HEK293 (cell line): Measurements from ENCODE around the gene NR2F2.

Experiments used
- CTCF ChIA-PET: fragments of 350-600 bp; formaldehyde crosslinking; extraction: SDS; loops from one replicate; lab custom pipeline; 2021; ENCODE audit warnings: antibody characterized with exemption; lab: Yijun Ruan, JAX
- POLR2A ChIA-PET: fragments of 300-600 bp; formaldehyde crosslinking; extraction: SDS; loops from one replicate; lab custom pipeline; 2020; ENCODE audit warnings: antibody characterized with exemption, inconsistent platforms; lab: Yijun Ruan, JAX
- H3K27ac ChIP-seq: fragments of 200-500 bp; sonication (Bioruptor generic); 2 replicates; pipeline ENCODE4 v1.5.1; 2014; ENCODE audit warnings: low read depth, low read length, control low read depth, inconsistent platforms; ENCODE audit errors: extremely low read depth
- H3K36me3 ChIP-seq, 2 experiments: fragments of 200-500 bp in 1 of 2; sonication (Bioruptor generic) in 1 of 2; 1 replicate in 1 of 2; 2 replicates in 1 of 2; pipeline ENCODE4 v1.5.1; 2014 to 2017; ENCODE audit warnings: inconsistent platforms in 2 of 2, low read length in 2 of 2; ENCODE audit not compliant: control insufficient read depth in 2 of 2, insufficient read depth in 1 of 2
- H3K4me1 ChIP-seq: fragments of 200-500 bp; sonication (Bioruptor generic); 2 replicates; pipeline ENCODE4 v1.5.1; 2014; ENCODE audit warnings: mild to moderate bottlenecking, low read length, inconsistent platforms; ENCODE audit not compliant: control insufficient read depth, insufficient read depth
- H3K4me3 ChIP-seq: 2 replicates; pipeline ENCODE4 v1.5.1; 2011; ENCODE audit warnings: low read depth, mild to moderate bottlenecking, control low read depth, low read length, moderate library complexity
- H3K9me3 ChIP-seq: fragments of 200-500 bp; sonication (Bioruptor generic); 2 replicates; pipeline ENCODE4 v1.5.1; 2014; ENCODE audit warnings: low read depth, low read length, inconsistent platforms; ENCODE audit not compliant: control insufficient read depth, insufficient read depth
- SP7 ChIP-seq: fragments of 450-650 bp; formaldehyde crosslinking; IDR thresholded peaks from 2 replicates; pipeline ENCODE4 v1.5.1; 2016; ENCODE audit warnings: missing biosample characterization, missing genetic modification characterization
- ZBTB8A ChIP-seq: fragments of 450-650 bp; formaldehyde crosslinking; IDR thresholded peaks from 2 replicates; pipeline ENCODE4 v1.5.1; 2016; ENCODE audit warnings: missing biosample characterization, missing genetic modification characterization
- ZNF155 ChIP-seq: fragments of 450-650 bp; formaldehyde crosslinking; IDR thresholded peaks from 2 replicates; pipeline ENCODE4 v1.5.1; 2016; ENCODE audit warnings: missing biosample characterization, missing genetic modification characterization
- ZNF169 ChIP-seq: fragments of 450-650 bp; formaldehyde crosslinking; IDR thresholded peaks from 2 replicates; pipeline ENCODE4 v1.5.1; 2016; ENCODE audit warnings: missing biosample characterization, missing genetic modification characterization
- ZNF596 ChIP-seq: fragments of 450-650 bp; IDR thresholded peaks from 2 replicates; pipeline ENCODE4 v1.5.0; 2018; ENCODE audit warnings: missing biosample characterization, mild to moderate bottlenecking, missing genetic modification characterization, moderate library complexity
- TF ChIP-seq, protein P1 (sequence below): fragments of 450-650 bp; formaldehyde crosslinking; IDR thresholded peaks from 2 replicates; pipeline ENCODE4 v1.5.1; 2016; ENCODE audit warnings: missing biosample characterization, missing genetic modification characterization
- TF ChIP-seq, protein P2 (sequence below): fragments of 450-650 bp; formaldehyde crosslinking; IDR thresholded peaks from 2 replicates; pipeline ENCODE4 v1.5.1; 2016; ENCODE audit warnings: missing biosample characterization, missing genetic modification characterization

Gene NR2F2

DNA sequence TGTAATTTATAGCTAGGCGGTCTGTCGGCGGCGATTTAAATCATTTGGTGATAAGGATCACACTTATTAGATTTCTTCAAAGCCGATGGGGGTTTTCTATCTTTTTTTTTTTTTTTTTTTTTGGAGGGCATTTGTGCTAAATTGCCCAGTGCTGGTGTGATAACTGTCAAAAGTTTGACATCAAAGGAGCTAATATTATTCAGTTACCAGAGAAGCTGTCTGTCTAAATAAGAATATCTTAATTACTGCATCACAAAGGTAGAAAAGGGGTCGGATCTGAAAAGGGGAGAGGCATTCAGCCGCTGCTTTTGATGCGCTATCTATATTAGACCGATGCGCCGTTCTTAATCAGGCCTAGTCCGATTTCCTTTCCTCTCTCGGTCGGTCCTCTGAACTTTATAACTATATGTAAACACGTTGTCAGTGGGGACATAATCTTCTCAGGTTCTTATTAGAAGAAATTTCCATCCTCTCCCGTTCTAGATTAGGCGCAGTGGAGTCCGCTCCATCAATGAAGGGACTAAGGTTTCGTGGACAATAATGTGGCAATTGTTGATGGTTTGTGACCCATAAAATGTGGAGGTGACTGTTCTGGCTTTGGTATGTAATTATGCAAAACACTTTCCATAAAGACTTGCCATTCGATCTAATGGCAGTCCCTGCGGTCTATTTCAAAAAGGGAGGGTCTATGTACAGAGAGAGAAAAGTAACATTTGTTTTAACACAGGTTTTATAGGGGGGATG lies 31.7 kb downstream of the NR2F2 start:
- Histone ChIP-seq H3K9me3 (no peaks in the 10 kb centered on the region), H3K4me1 (peaks cover 7% of the 10 kb centered on the region)
- TF ChIP-seq ZNF155 (tag by site-specific recombination) (no peak), ZNF596 (peak; percentile 78), SP7 (tag by site-specific recombination) (peak; percentile 43; the same call in 1 of the 2 replicates)
- TF ChIP-seq, all 188 proteins: peak for 2
- Histone ChIP-seq H3K36me3 (no peaks in the 10 kb centered on the region), H3K27ac (no peak overlapping the region), H3K4me3 (no peak overlapping the region)
- POLR2A ChIA-PET, result interaction anchor here (0.6 to 1.0 kb wide), 4 partner anchors 13 to 128 kb away, joined by 4 to 6 read pairs (median 6); no protein-coding TSS in a partner anchor
- CTCF ChIA-PET, result interaction anchor here (0.6 to 1.8 kb wide), 3 partner anchors 26 to 496 kb away, joined by 4 to 10 read pairs (median 5); no protein-coding TSS in a partner anchor

DNA sequence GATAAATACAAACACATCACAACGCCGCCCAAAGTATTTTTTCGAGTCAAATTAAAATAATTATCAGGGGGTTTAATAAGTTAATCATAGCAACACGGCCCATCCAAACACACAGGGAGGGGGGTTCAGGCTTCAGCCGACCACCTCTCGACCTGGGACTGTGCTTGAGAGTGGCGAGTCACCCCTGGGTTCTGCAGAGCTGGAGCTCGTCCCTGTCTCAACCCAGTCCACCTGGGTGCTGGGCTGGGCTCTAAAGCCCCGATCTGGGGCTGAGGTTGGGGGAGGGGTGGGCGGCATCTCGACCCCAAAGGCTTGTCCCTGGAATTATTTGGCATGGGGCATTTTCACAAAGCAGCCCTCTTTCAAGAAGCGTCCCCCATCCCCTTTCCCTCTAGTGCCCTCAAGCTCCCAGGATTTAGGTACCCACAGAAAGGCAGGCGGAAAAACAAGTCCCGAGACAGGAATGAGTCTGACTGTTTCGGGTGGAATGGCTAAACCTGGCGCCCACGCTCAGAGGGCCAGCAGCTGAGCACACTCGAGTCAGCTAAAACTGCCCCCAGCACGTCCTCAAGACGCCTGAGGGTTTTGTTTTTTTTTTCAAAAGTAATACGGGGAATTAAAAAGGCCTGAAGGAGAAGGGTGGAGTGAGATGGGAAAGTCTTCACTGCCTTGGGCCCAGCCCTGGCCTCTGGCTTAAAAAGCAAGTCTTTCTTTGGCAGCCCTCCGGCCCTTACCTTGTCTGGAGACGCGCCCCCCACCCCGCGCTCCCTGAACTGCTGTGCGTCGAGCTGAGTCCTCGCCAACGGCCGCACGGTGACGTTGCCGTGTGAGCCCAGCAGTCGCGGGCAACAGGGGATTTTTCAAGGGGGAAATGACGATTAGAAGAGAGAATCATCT lies 32.5 kb downstream of the NR2F2 start:
- CTCF ChIA-PET, result interaction anchor here (0.6 to 1.2 kb wide), 5 partner anchors 20 to 881 kb away, joined by 3 to 10 read pairs (median 4); no protein-coding TSS in a partner anchor
- TF ChIP-seq ZBTB8A, result no peak
- TF ChIP-seq, protein P1, sequence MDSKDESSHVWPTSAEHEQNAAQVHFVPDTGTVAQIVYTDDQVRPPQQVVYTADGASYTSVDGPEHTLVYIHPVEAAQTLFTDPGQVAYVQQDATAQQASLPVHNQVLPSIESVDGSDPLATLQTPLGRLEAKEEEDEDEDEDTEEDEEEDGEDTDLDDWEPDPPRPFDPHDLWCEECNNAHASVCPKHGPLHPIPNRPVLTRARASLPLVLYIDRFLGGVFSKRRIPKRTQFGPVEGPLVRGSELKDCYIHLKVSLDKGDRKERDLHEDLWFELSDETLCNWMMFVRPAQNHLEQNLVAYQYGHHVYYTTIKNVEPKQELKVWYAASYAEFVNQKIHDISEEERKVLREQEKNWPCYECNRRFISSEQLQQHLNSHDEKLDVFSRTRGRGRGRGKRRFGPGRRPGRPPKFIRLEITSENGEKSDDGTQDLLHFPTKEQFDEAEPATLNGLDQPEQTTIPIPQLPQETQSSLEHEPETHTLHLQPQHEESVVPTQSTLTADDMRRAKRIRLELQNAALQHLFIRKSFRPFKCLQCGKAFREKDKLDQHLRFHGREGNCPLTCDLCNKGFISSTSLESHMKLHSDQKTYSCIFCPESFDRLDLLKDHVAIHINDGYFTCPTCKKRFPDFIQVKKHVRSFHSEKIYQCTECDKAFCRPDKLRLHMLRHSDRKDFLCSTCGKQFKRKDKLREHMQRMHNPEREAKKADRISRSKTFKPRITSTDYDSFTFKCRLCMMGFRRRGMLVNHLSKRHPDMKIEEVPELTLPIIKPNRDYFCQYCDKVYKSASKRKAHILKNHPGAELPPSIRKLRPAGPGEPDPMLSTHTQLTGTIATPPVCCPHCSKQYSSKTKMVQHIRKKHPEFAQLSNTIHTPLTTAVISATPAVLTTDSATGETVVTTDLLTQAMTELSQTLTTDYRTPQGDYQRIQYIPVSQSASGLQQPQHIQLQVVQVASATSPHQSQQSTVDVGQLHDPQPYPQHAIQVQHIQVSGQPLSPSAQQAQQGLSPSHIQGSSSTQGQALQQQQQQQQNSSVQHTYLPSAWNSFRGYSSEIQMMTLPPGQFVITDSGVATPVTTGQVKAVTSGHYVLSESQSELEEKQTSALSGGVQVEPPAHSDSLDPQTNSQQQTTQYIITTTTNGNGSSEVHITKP (tag by site-specific recombination), result peak; percentile 23; the same call in 1 of the 2 replicates
- TF ChIP-seq, all 188 proteins: peak for 1
- H3K27ac ChIP-seq, result no peak overlapping the region
- no peaks in the 10 kb centered on the region for H3K36me3 ChIP-seq
- H3K9me3 ChIP-seq, result no peaks in the 10 kb centered on the region
- POLR2A ChIA-PET, result interaction anchor here (0.6 kb wide), 1 partner anchor 127 kb away, joined by 5 read pairs; no protein-coding TSS in a partner anchor
- H3K4me1 ChIP-seq, result peaks cover 2% of the 10 kb centered on the region; the same call in 1 of the 2 replicates
- H3K4me3 ChIP-seq, result no peak overlapping the region

DNA sequence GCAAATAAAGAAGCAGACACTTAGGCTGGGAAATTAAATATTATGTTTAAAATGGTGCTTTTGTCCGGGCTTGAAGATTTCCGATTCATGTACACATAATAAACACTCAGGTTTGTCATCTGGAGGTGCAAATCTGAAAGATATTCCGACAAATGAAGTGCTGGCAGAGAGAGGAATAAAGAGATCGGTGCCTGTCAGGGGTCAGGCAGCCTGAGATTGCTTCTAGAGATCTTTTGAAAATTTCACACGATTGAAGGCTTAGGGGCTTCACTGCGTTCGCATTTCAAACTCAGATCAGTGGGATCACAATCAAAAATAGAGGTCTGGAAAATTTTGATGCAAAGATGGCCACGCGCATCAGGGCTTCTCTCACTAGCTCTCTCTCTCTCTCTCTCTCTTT lies 33.2 kb downstream of the NR2F2 start:
- ChIA-PET POLR2A (no interaction called here), CTCF (interaction anchor here (0.6 to 1.2 kb wide), 2 partner anchors 19 to 59 kb away, joined by 3 read pairs; no protein-coding TSS in a partner anchor)
- no peak overlapping the region for H3K4me3 ChIP-seq

DNA sequence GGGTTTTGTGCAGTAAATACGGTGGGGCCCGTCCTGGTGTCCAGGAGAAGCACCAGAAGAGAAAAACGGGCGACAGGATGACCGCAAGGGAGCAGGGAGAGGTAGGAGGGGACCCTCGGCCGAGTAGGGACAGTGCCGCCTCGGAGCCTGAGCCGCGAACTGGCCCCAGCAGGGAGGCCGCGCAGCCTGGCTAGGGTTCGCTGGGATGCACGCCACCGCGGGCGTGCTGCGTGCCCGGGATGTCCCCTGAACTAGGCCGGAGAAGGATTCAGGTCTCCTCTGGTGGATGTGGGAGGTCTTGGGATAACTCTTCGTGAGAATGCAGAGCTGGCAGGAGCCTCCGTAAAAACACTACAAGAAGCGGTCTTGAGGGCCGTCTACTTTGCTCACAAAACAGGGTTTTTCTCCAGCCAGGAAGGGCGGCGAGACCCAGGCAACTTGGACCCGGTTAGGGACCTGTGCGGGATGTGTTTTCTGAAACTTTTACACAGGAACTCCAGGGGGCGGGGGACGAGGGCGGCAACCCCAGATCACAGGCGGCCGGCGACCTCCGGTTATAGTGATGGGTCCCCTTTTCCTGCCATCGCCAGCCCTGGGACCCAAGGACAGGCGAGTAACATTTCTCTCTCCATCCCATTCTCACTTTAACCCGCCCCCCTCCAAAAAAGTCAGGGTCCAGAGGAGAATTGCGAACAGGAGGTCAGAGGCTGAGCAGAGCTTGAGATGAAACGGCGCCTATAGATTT lies 35.5 kb downstream of the NR2F2 start:
- ChIA-PET POLR2A (no interaction called here), CTCF (interaction anchor here (0.7 kb wide), 1 partner anchor 759 kb away, joined by 3 read pairs; no protein-coding TSS in a partner anchor)
- TF ChIP-seq, protein P2, sequence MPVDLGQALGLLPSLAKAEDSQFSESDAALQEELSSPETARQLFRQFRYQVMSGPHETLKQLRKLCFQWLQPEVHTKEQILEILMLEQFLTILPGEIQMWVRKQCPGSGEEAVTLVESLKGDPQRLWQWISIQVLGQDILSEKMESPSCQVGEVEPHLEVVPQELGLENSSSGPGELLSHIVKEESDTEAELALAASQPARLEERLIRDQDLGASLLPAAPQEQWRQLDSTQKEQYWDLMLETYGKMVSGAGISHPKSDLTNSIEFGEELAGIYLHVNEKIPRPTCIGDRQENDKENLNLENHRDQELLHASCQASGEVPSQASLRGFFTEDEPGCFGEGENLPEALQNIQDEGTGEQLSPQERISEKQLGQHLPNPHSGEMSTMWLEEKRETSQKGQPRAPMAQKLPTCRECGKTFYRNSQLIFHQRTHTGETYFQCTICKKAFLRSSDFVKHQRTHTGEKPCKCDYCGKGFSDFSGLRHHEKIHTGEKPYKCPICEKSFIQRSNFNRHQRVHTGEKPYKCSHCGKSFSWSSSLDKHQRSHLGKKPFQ (tag by site-specific recombination), result no peak
- no peak for TF ChIP-seq ZNF169 (tag by site-specific recombination)
- H3K9me3 ChIP-seq, result no peaks in the 10 kb centered on the region
- no peak overlapping the region for H3K27ac ChIP-seq
- peaks cover 2% of the 10 kb centered on the region; the same call in 1 of the 2 replicates for H3K4me1 ChIP-seq
- H3K36me3 ChIP-seq, result no peaks in the 10 kb centered on the region
- no peak overlapping the region for H3K4me3 ChIP-seq

More for the DNA sequence above, 33.2 kb downstream of the NR2F2 start:
- Histone ChIP-seq H3K27ac (no peak overlapping the region), H3K9me3 (no peaks in the 10 kb centered on the region), H3K36me3 (no peaks in the 10 kb centered on the region), H3K4me1 (peaks cover 2% of the 10 kb centered on the region; the same call in 1 of the 2 replicates)
- no peak; the same call in 1 of the 2 replicates for TF ChIP-seq ZNF596
